Urinary bladder (tissue), 4 donors: ENCODE results near the gene DOCK4. TPM values are rescaled to one million over a fixed set of nuclear protein-coding genes. Genes with fewer than 3 reads are reported as not detected.

Source experiments
- DNase-seq: peaks from one replicate; pipeline ENCODE4 v3.0.0-alpha.2; 2015; ENCODE audit errors: extremely low spot score
- H3K27ac ChIP-seq: one replicate; pipeline ENCODE4 v1.5.1; 2013; ENCODE audit warnings: low read depth, mild to moderate bottlenecking, moderate library complexity
- H3K36me3 ChIP-seq: one replicate; pipeline ENCODE4 v1.6.1; 2013; ENCODE audit warnings: mild to moderate bottlenecking, moderate library complexity; ENCODE audit not compliant: insufficient read depth
- H3K4me1 ChIP-seq: one replicate; pipeline ENCODE4 v1.6.1; 2013; ENCODE audit warnings: mild to moderate bottlenecking, moderate library complexity; ENCODE audit not compliant: insufficient read depth
- H3K4me3 ChIP-seq: one replicate; pipeline ENCODE4 v1.5.1; 2013; ENCODE audit warnings: low read depth, low read length
- WGBS: extraction: QIAGEN DNeasy Blood & Tissue Kit; methylation state at CpG from one replicate; pipeline ENCODE4 v1.1.7; 2013; 5-methylcytosine and 5-hydroxymethylcytosine counted together
- polyA plus RNA-seq: library from polyadenylated mRNA; stranded (reverse); fragments of 200-250 nt; gene quantifications from one replicate; pipeline ENCODE4 v1.2.3, GENCODE V29; 2013
- total RNA-seq: library from RNA; depleted of rRNA; stranded (reverse); fragments of >200 nt; gene quantifications from one replicate; pipeline ENCODE4 v1.2.3, GENCODE V29; 2014
- donor health status: healthy with polysubstance abuse.
- donor health status: healthy.

Gene DOCK4
- total and polyA plus RNA-seq, 2 donors: 5.9 to 46.5 TPM

DNA sequence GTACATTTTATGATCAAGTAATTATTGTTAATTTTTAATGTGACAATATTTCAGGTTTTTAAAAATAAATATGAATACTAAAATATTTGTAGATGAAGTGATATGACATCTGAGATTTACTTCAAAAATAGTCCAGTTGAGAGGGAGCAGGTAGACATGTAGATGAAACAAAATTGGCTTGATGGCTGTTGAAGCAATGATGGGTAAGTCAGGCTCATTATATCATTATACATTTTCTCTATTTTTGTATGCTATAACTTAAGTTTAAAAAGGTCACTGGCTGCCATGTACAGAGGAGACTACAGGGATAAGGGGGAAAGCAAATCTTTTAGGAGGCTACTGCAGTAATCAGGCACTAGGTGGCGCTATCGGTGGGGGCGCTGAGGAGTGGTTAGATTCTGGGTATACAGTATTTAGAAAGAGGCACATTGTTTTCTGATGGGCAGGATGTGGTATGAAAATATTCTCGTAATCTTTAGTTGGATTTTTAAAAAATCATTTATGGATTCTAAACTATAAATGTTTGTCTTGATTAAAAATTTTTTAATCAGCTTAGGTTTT is 454.1 kb downstream of the DOCK4 start:
- no peak overlapping the region for H3K27ac ChIP-seq
- no peaks in the 10 kb centered on the region for H3K4me1 ChIP-seq
- no peak for DNase-seq
- no peak overlapping the region for H3K4me3 ChIP-seq
- 42% methylated on average over 4 of the region's 4 CpGs for WGBS
- H3K36me3 ChIP-seq: no peaks in the 10 kb centered on the region

- Histone ChIP-seq H3K4me1 (no peaks in the 10 kb centered on the region), H3K27ac (no peak overlapping the region), H3K36me3 (no peaks in the 10 kb centered on the region), H3K4me3 (no peak overlapping the region)
- 91% methylated on average over 2 of the region's 2 CpGs for WGBS
- DNase-seq: no peak
These were observed 455.3 kb downstream of the DOCK4 start for GRCh38 chr7:111750878-111751277.

GRCh38 chr7:111750228-111750627 is 456.0 kb downstream of the DOCK4 start:
- H3K36me3 ChIP-seq: no peaks in the 10 kb centered on the region
- no peak overlapping the region for H3K4me3 ChIP-seq
- no peaks in the 10 kb centered on the region for H3K4me1 ChIP-seq
- H3K27ac ChIP-seq: no peak overlapping the region
- no peak for DNase-seq
- WGBS: 62% methylated on average over 4 of the region's 4 CpGs

DNA sequence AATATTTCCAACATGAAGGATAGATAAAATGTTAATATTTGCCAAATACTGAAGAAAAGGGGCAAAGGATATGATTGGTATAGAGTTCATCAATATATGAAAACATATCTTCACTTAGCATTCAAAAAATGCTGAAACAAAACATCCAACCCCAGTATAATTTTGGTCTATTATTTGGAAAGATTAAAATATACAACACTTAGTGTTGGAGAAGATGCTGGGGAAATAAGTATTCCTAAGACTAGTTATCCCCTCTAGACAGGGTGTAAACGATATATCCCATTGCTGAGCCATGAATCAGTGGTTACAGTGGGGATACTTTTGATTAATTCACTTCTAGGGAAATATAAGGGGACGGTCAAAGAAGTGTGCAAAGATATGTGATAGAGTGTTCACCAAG is 456.6 kb downstream of the DOCK4 start:
- no peaks in the 10 kb centered on the region for H3K4me1 ChIP-seq
- H3K36me3 ChIP-seq: no peaks in the 10 kb centered on the region
- no peak overlapping the region for H3K27ac ChIP-seq
- H3K4me3 ChIP-seq: no peak overlapping the region
- WGBS: 95% methylated on average over 2 of the region's 2 CpGs
- DNase-seq: no peak

DNA sequence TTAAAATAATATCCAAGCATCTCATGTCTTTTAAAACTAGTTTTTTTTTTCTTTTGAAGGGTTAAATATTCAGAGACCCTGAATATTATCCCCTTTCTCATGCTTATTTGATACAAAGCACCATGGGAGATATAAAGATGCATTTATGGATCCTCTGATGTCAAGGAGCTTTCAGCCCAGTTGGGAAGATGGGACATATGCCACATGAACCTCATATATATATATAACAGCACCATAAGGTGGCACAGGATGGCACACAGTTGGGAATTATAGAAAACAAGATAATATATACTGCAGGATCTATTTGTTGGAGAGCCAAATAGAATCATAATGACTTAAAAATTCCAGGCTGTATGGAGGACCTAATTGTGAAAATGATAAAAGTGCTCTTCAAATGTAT is 458.5 kb downstream of the DOCK4 start:
- Histone ChIP-seq H3K36me3 (no peaks in the 10 kb centered on the region), H3K4me1 (no peaks in the 10 kb centered on the region), H3K4me3 (no peak overlapping the region), H3K27ac (no peak overlapping the region)
- DNase-seq: no peak

- DNase-seq: no peak
- Histone ChIP-seq H3K4me1 (no peaks in the 10 kb centered on the region), H3K36me3 (no peaks in the 10 kb centered on the region), H3K4me3 (no peak overlapping the region), H3K27ac (no peak overlapping the region)
- 92% methylated on average over 4 of the region's 4 CpGs for WGBS
These were observed 459.2 kb downstream of the DOCK4 start for GRCh38 chr7:111746950-111747349.

DNA sequence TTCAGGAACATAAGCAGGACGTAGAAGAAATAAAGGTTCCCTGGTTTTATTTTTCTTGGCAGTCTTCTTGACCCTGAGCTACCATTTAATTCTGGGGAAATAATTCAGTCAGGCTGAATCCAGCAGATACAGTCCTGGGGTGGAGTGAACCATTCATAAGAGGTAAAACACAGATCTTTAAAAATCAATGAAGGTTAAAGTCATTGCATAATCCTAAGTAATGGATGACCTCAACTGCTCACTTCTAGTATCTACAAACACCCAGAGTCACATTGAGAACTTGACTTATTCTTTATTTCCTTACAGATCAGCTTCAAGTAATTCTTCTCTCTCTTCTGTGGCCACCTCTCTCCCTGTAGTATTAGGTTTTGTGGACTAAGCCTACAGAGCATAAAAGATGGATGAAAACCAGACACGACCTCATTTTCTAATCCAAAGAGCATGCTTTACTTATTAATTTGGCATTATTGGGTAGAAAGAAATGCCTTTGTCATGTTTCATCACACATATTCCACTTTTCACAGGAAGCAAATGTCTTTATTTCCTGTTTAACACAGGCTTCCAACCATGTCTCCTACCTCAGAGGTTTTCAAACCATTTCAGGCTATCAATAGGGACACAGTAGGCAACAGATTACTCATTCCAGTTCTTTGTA is 461.6 kb downstream of the DOCK4 start:
- 68% methylated on average over 2 of the region's 2 CpGs for WGBS

GRCh38 chr7:111743244-111743847 is 462.9 kb downstream of the DOCK4 start:
- 87% methylated on average over 7 of the region's 7 CpGs for WGBS
- Histone ChIP-seq H3K4me1 (no peaks in the 10 kb centered on the region), H3K4me3 (no peak overlapping the region), H3K27ac (no peak overlapping the region), H3K36me3 (peaks cover 1% of the 10 kb centered on the region)
- DNase-seq: no peak

More for the DNA sequence above, 461.6 kb downstream of the DOCK4 start:
- H3K4me3 ChIP-seq: no peak overlapping the region
- DNase-seq: no peak
- H3K4me1 ChIP-seq: no peaks in the 10 kb centered on the region
- no peaks in the 10 kb centered on the region for H3K36me3 ChIP-seq
- H3K27ac ChIP-seq: no peak overlapping the region

DNA sequence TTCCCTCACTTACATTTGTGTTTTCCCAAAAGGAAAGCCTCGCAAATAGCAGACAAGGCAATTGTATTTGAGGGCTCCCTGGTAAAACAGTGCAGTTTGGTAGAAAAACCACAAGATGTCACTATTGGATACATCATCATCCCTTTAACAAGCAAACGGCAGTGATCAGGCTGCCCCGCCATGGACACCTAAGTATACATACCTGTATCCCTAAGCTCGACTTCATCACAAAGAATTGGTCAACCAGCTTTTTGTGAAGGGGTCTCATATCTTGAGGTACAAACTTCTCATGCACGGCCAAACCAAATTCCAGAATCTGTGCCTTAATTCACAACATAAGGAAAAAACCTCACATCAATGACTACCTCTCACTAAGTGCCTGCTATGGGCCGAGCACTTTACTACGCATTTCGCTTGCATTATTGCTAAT is 464.4 kb downstream of the DOCK4 start:
- Histone ChIP-seq H3K36me3 (peaks cover 1% of the 10 kb centered on the region), H3K27ac (no peak overlapping the region), H3K4me1 (no peaks in the 10 kb centered on the region), H3K4me3 (no peak overlapping the region)
- WGBS: 42% methylated on average over 8 of the region's 8 CpGs
- no peak for DNase-seq

- no peak overlapping the region for H3K27ac ChIP-seq
These were observed 465.3 kb downstream of the DOCK4 start for GRCh38 chr7:111740942-111741341.

GRCh38 chr7:111736552-111736874 is 469.7 kb downstream of the DOCK4 start:
- 41% methylated on average over 4 of the region's 4 CpGs for WGBS
- H3K36me3 ChIP-seq: peaks cover 1% of the 10 kb centered on the region
- no peak overlapping the region for H3K27ac ChIP-seq
- no peaks in the 10 kb centered on the region for H3K4me1 ChIP-seq
- DNase-seq: no peak
- H3K4me3 ChIP-seq: no peak overlapping the region

More at GRCh38 chr7:111740942-111741341, 465.3 kb downstream of the DOCK4 start:
- Histone ChIP-seq H3K4me1 (no peaks in the 10 kb centered on the region), H3K4me3 (no peak overlapping the region), H3K36me3 (peaks cover 1% of the 10 kb centered on the region)
- WGBS: 94% methylated on average over 3 of the region's 3 CpGs
- DNase-seq: no peak

DNA sequence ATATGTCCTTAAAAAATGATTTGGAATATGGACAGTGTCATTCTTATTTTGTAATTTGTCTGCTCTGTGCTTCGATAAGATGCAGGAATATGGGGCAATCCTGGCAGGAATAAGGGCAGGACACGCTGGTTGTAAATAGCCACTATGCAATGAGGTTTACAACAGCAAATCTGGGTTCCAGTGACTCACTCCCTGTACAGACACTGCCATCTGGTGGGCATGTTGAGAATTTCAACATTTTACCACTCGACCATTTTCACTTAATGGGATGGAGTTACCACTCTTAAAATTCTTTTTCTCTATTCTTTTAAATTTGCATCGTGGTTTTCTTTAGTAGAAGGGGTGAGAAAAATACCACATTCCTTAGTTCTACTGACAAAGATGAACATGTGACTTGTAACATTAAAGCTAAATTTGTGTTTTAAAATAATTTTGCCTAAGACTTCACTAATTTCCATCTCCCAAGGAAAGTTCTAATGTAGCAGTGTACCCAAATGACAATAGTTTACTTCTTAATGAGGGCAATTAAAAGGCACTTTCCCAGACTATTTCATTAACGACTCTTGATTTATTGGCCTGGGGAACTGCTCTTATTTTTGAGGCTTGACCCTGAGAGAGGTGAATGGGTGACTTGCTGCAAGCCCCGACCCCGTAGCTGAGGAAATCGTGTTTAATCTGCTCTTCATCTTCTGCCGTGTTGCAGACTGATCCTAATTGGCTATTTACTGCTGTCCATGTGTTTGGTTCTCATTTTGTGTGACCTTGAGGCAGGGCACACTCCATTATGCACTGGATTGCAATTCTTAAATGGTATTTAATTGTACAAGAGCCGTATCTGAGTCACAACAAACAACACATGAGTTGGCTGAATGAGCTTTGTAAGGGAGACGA is 470.3 kb downstream of the DOCK4 start:
- Histone ChIP-seq H3K36me3 (peaks cover 1% of the 10 kb centered on the region), H3K27ac (no peak overlapping the region), H3K4me1 (no peaks in the 10 kb centered on the region), H3K4me3 (no peak overlapping the region)
- WGBS: 44% methylated on average over 11 of the region's 11 CpGs
- no peak for DNase-seq

DNA sequence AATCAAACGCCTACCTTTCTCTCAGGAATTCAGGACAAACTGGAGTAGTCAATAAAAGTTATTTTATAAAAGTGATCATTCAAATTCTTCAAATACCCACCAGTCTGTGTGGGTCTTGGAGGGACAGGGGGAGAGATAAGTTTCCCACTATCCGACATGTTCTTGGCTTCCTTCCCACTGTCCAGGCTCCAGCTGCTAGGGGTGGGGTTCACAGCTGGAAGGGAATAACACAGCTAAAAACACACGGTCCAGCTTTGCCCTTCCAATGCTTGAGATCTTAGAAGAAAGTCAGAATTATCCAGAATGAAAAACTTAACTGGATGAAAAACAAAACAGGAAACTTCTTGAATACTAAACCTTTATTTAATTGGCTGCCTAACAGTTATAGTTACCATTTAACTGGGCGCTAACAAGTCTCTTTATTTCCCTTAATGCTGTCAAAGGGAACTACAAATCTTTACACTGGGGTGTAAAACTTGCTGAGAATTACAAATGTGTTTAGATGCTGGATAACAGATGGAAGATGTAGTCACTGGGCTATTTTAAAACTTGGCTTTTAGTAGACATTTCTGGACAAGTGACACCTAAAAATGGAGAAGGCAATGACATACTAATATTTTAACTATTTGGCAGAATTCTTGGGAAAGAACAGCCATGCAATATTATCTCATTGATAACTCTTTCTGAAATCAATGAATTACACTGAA is 471.1 kb downstream of the DOCK4 start:
- 47% methylated on average over 4 of the region's 4 CpGs for WGBS
- H3K4me1 ChIP-seq: no peaks in the 10 kb centered on the region
- no peak for DNase-seq
- H3K36me3 ChIP-seq: peaks cover 1% of the 10 kb centered on the region
- H3K27ac ChIP-seq: no peak overlapping the region
- no peak overlapping the region for H3K4me3 ChIP-seq
